Testis (tissue), 2 donors: ENCODE measurements around the gene JAKMIP1.

Experiments used
- CTCF ChIP-seq, 3 experiments: fragments of 450-650 bp in 2 of 3; fragments of 200-600 bp in 1 of 3; sonication (generic) in 1 of 3; IDR thresholded peaks; one replicate each; pipeline ENCODE4 v1.5.1; 2016 to 2019; ENCODE audit warnings: antibody characterized with exemption in 3 of 3, mild to moderate bottlenecking in 2 of 3, moderate library complexity in 1 of 3
- POLR2A ChIP-seq: fragments of 450-650 bp; IDR thresholded peaks from one replicate; pipeline ENCODE4 v1.6.1; 2017; ENCODE audit warnings: antibody characterized with exemption, mild to moderate bottlenecking, moderate library complexity

GRCh38 chr4:6239968-6240367 is 39.6 kb upstream of the JAKMIP1 start:
- no peak for TF ChIP-seq POLR2A
- no peak for TF ChIP-seq CTCF (IDR thresholded peaks at IDR 0.05)
